GM18517 (cell line): ENCODE measurements around the gene USB1.

ENCODE experiments used
- ATAC-seq: cut with Tn5 transposase; IDR thresholded peaks from one replicate; pipeline ENCODE4 v1.9.1; 2021; ENCODE audit warnings: mild to moderate bottlenecking, moderate library complexity; ENCODE audit not compliant: unreplicated experiment

USB1 gene

DNA sequence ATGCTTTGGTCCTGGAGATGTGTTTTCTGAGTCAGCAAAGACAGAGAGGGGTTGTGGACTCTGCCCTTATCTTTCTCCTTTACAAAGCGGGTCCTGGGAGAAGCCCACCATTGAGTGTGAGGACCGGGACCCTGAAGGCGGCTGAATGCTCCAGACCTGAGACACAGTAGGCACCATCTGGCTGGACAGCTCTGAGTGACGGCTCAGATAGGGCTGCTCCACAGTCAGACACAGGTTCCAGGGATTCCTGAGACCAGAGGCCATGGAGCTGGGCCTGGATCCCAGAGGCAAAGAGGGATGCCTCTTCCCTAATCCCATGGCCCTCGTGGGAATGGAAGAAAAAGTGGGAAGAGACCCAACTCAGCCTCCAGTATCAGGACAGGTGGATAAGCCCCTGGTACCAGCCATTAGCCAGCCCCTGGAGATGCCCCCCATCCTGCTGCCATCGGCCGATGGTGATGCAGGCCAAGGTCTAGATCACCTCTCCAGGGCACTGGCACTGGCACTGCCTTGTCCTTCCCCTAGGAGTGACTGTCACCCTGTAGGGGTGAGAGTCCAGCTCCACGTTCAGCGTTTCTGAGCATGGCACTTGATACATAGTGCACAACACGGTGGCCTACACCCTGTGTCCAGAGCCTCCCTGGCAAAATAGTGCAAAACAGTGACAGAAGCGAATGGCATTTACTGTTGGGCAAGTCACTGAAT, 29.1 kb downstream of the USB1 start:
- ATAC-seq = no peak

GRCh38 chr16:58031016-58031800, 30.0 kb downstream of the USB1 start:
- no peak for ATAC-seq

DNA sequence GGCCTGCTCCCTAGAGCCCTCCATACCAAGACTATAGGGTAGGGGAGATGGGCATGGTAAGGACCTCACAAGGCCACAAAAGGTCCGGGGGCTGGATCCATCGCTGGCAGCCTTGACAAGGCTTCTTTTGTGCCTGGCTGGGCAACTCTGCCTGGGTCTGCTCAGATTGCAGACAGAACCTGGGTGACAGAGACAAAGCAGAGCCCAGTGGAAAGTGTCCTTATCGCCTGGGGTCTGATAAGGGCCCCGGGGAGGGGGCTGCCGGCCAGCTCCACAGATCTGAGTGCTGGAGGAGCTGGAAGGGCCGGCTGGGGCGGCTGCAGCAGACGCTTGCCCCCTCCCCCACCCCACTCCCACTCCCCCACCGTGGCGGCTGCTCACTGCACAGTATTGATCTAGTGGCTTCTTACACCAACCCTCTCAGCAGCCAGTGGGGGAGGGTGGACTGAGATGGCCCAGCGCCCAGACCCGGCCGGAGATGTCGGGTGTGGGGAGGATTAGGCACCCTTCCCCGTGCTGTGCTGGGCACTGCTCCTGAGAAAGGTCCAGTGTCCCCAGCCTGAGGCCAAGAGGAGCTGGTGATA, 31.6 kb downstream of the USB1 start:
- no peak for ATAC-seq

GRCh38 chr16:58034128-58034685, 33.0 kb downstream of the USB1 start:
- no peak for ATAC-seq

GRCh38 chr16:58034774-58035173, 33.6 kb downstream of the USB1 start:
- no peak for ATAC-seq

DNA sequence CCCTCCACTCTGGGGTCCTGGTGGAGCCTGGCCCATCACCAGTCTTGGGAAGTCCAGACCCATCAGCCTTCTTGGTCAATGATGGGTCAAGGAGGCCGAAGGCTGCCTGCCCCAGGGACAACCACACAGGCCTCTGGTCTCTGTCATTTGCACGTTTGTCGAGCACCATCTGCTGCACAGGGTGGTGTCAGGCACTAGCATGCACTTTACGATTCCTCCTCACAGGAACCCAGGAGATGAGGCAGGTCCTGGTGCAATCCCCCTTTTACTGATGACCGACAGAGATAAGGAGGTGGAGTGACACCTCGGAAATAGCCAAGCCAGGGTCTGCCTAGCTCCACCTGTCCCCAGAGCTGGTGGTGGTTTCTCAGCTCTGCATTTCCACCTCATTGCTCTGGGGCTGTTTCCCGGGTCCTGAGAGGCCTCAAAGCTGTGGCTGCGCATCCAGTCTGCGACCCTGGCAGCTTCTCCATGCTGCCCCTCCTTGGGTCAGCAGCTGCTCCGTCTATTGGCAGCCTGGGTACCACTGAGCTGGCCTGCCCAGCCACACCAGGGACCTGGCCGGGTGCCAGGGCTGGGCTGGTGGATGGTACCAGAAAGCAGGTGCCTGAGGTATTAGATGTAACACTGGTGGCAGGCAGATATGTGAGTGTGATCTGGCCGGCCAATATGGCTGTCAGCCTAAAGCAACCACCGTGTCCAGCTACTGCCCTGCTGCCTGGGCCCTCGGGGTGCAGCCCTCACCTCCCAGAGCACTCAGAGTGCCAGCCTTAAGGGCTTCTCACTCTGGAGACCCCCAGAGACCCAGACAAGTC, 34.4 kb downstream of the USB1 start:
- ATAC-seq = no peak

GRCh38 chr16:58036943-58037342, 35.7 kb downstream of the USB1 start:
- no peak for ATAC-seq

GRCh38 chr16:58037365-58038057, 36.3 kb downstream of the USB1 start:
- ATAC-seq = no peak

DNA sequence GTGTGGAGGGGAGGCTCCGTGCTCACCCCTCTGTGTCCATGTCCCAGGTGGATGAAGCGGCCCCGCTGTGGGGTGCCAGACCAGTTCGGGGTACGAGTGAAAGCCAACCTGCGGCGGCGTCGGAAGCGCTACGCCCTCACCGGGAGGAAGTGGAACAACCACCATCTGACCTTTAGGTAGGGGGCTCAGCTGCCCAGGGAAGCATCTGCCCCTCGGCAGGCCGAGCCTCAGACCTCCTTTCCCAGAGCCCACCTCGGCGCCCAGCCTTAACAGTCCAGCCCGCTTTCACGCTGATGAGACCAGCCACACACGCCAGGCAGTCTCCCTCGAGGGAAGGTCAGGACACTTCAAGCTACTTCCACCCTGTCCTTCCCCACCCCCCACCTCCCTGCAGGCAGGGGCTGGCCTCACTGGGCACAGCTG, 37.0 kb downstream of the USB1 start:
- ATAC-seq = no peak

- ATAC-seq = no peak
These were observed 38.8 kb downstream of the USB1 start for GRCh38 chr16:58039829-58040495.

- ATAC-seq = no peak
These were observed 39.3 kb downstream of the USB1 start for GRCh38 chr16:58040496-58040846.

- ATAC-seq = no peak
These were observed 39.9 kb downstream of the USB1 start for GRCh38 chr16:58040945-58041627.

GRCh38 chr16:58041628-58041955, 40.4 kb downstream of the USB1 start:
- ATAC-seq = no peak

GRCh38 chr16:58042001-58042885, 41.0 kb downstream of the USB1 start:
- ATAC-seq = no peak

GRCh38 chr16:58042886-58043515, 41.8 kb downstream of the USB1 start:
- no peak for ATAC-seq

DNA sequence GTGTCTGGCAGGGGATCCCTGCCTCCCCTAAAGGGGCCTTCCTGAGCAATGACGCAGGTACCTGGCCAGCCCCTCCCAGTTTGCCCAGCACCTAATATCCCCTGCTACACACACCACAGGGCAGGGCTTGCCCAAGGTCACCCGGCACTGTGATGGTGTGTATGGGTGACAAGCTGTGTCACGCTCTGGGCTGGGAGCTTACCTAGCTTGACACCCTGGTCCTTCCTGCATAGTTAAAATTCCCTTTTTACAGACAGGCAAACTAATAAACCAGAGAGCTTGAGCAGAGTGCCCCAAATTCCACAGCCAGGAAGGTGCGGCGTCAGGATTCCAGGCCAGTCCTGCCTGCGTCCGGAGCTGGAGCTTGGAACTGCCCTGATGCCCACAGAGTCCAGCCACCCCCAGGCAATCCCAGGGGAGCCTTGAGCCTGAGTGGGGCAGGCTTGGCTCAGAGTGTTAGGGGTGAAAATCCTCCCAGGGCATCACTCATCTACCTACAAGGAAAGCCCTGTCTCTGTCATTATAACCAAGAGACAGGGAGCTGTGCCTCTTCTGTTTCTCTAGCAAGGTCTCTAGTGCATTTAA, 42.5 kb downstream of the USB1 start:
- ATAC-seq = no peak

DNA sequence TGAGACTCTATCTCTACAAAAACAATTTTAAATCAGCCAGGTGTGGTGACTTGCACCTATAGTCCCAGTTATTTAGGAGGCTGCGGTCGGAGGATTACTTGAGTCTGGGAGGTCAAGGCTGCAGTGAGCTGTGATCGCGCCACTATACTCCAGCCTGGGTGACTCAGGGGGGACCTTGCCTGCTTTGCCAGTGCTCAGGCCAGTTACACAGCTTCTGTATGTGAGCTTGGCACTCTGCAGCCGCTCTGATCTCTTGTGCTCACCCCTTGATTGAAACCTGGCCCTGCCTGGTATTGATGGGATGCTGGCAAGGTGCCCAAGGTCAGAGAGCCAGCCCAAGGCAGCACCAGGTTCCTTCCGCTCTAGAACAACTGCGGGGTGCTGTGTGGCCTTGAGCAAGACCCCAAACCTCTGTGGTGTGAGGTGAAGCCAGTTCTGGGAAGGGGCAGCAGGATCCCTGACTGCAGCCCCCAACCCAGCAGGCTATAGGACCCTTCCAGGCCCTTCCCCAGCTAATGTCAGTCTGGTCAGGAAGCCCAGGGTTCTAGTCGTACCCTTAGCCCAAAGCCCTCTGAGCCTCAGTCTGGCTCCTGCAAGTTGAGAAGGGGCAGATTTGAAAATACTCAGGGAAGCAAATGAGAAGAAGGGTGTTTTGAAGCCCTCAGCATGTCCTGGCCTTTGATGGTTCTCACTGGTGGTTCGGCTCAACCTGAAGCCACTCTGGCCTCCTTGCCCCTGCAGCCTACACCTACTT, 43.2 kb downstream of the USB1 start:
- ATAC-seq = no peak
